Gastroesophageal sphincter (tissue), 3 donors: ENCODE results near the gene SPATC1L.

Experiments used
- EP300 ChIP-seq: sonication (generic); formaldehyde crosslinking; IDR thresholded peaks from one replicate; pipeline ENCODE4 v1.6.1; 2017; ENCODE audit warnings: antibody characterized with exemption, mild to moderate bottlenecking
- TF ChIP-seq, protein P1 (sequence below), 4 experiments: fragments of 200-600 bp in 2 of 4; fragments of 450-650 bp in 2 of 4; sonication (generic) in 1 of 4; IDR thresholded peaks; one replicate each; pipeline ENCODE4 v1.5.1; 2017 to 2019; ENCODE audit warnings: antibody characterized with exemption in 4 of 4, mild to moderate bottlenecking in 2 of 4, moderate library complexity in 2 of 4

DNA sequence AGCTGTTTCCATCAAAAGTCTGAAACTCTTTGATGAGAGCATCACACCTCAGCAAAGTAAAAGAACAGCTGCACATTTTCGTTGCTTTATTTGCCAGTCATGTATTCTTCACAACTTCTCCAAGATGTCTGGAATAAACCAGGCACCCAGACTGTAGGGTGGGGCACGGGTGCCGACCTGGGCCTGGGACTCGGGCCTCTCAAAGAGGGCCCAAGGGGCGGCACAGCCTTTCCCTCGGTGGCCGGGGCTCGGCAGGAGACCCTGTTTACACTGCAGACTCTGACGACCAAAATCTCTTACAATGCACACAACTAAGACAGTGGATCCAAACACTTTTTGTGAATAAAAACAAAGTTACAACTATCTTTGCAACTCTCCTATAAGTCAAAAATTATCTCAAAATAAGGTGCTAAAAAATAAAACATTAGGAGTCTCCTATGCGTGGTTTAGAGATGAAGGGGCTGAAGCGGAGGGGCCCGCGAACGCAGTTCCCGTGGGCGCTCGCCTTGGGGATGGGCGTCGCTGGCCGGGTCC is 43.6 kb upstream of the SPATC1L start:
- TF ChIP-seq, protein P1, sequence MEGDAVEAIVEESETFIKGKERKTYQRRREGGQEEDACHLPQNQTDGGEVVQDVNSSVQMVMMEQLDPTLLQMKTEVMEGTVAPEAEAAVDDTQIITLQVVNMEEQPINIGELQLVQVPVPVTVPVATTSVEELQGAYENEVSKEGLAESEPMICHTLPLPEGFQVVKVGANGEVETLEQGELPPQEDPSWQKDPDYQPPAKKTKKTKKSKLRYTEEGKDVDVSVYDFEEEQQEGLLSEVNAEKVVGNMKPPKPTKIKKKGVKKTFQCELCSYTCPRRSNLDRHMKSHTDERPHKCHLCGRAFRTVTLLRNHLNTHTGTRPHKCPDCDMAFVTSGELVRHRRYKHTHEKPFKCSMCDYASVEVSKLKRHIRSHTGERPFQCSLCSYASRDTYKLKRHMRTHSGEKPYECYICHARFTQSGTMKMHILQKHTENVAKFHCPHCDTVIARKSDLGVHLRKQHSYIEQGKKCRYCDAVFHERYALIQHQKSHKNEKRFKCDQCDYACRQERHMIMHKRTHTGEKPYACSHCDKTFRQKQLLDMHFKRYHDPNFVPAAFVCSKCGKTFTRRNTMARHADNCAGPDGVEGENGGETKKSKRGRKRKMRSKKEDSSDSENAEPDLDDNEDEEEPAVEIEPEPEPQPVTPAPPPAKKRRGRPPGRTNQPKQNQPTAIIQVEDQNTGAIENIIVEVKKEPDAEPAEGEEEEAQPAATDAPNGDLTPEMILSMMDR (IDR thresholded peaks at IDR 0.05), result no peak
- TF ChIP-seq EP300, result no peak
